B cell (primary cell): ENCODE results near the gene PRRT1. TPM values are rescaled to one million over a fixed set of nuclear protein-coding genes. Genes with fewer than 3 reads are reported as not detected.
A peak's percentile ranks its signal among the peaks of the same experiment; 100 is the strongest.

Source experiments
- ATAC-seq: fragments of 200-7000 bp; cut with Tn5 transposase; one replicate; pipeline ENCODE4 v1.10.0; 2021; ENCODE audit warnings: low read depth, mild to moderate bottlenecking, moderate number of reproducible peaks, moderate library complexity
- CTCF ChIA-PET: fragments of 350-600 bp; sonication (Branson Sonifier 250); formaldehyde crosslinking; loops from one replicate; lab custom pipeline; 2021; ENCODE audit warnings: antibody characterized with exemption, inconsistent platforms; lab: Charles Lee
- POLR2A ChIA-PET: fragments of 350-600 bp; sonication (Branson Sonifier 250); formaldehyde crosslinking; loops from one replicate; lab custom pipeline; 2021; ENCODE audit warnings: antibody characterized with exemption; lab: Charles Lee
- DNase-seq: peaks from one replicate; pipeline ENCODE4 v3.0.0; 2013
- H2AFZ ChIP-seq: 2 replicates; pipeline ENCODE4 v1.6.1; 2012; ENCODE audit warnings: mild to moderate bottlenecking, low read depth, low read length; ENCODE audit not compliant: insufficient read depth, poor library complexity, severe bottlenecking
- H3K27ac ChIP-seq, 2 donors: 1 replicate in 1 of 2; 2 replicates in 1 of 2; pipeline ENCODE4 v1.5.1; 2012 to 2013; ENCODE audit warnings: low read length in 2 of 2, mild to moderate bottlenecking in 2 of 2, moderate library complexity in 1 of 2
- H3K27me3 ChIP-seq, 4 experiments: fragments of 200-600 bp in 1 of 4; sonication (generic) in 1 of 4; replicated peaks in 1 of 4; 1 replicate in 2 of 4; 2 replicates in 2 of 4; pipeline versions ENCODE4 v1.6.1 to v1.7.0; 2013 to 2016; ENCODE audit warnings: low read length in 3 of 4, mild to moderate bottlenecking in 2 of 4, mixed read lengths in 1 of 4, moderate library complexity in 1 of 4; ENCODE audit not compliant: insufficient read depth in 4 of 4, control insufficient read depth in 3 of 4; ENCODE audit errors: control extremely low read depth in 1 of 4
- H3K36me3 ChIP-seq, 2 experiments: replicated peaks in 1 of 2; 1 replicate in 1 of 2; 2 replicates in 1 of 2; pipeline versions ENCODE4 v1.6.1 to v1.7.1; 2013; ENCODE audit warnings: low read length in 1 of 2; ENCODE audit not compliant: insufficient read depth in 2 of 2, control insufficient read depth in 1 of 2; ENCODE audit errors: control extremely low read depth in 1 of 2, extremely low read depth in 1 of 2
- H3K4me1 ChIP-seq, 2 donors: fragments of 200-600 bp in 1 of 2; sonication (generic) in 1 of 2; 1 replicate in 1 of 2; 2 replicates in 1 of 2; pipeline versions ENCODE4 v1.5.1 to v1.6.1; 2013 to 2017; ENCODE audit warnings: low read length in 2 of 2; ENCODE audit not compliant: control insufficient read depth in 2 of 2, insufficient read depth in 2 of 2
- H3K4me2 ChIP-seq: replicated peaks from 2 replicates; pipeline ENCODE3; 2012; ENCODE audit warnings: mild to moderate bottlenecking, low read depth, low read length; ENCODE audit not compliant: poor library complexity, severe bottlenecking
- H3K4me3 ChIP-seq, 5 experiments: fragments of 200-600 bp in 1 of 5; sonication (generic) in 1 of 5; 1 replicate in 3 of 5; 2 replicates in 2 of 5; pipeline versions ENCODE4 v1.5.1 to v1.7.0; 2011 to 2016; ENCODE audit warnings: low read length in 4 of 5, mild to moderate bottlenecking in 4 of 5, low read depth in 2 of 5, control low read depth in 1 of 5, moderate library complexity in 1 of 5; ENCODE audit not compliant: insufficient read depth in 1 of 5; ENCODE audit errors: control extremely low read depth in 1 of 5, extremely low read depth in 1 of 5
- H3K79me2 ChIP-seq: fragments of 200-600 bp; sonication (generic); one replicate; pipeline ENCODE4 v1.6.0; 2016; ENCODE audit warnings: low read length; ENCODE audit not compliant: control insufficient read depth, insufficient read depth
- H3K9ac ChIP-seq: fragments of 200-600 bp; sonication (generic); 2 replicates; pipeline ENCODE4 v1.6.1; 2017; ENCODE audit warnings: mild to moderate bottlenecking, low read length, moderate library complexity
- H3K9me3 ChIP-seq, 3 donors: one replicate each; pipeline versions ENCODE4 v1.6.1 to v1.7.1; 2013; ENCODE audit warnings: low read length in 2 of 3; ENCODE audit not compliant: control insufficient read depth in 2 of 3, insufficient read depth in 1 of 3; ENCODE audit errors: control extremely low read depth in 1 of 3
- H4K20me1 ChIP-seq: 2 replicates; pipeline ENCODE4 v1.6.0; 2012; ENCODE audit warnings: mild to moderate bottlenecking, low read length; ENCODE audit not compliant: insufficient read depth, control insufficient read depth, poor library complexity, severe bottlenecking
- H3K27ac Mint-ChIP-seq: one replicate; pipeline ENCODE4 v1.8.0; 2021; ENCODE audit warnings: mixed read lengths
- H3K27me3 Mint-ChIP-seq: one replicate; pipeline ENCODE4 v1.8.0; 2021; ENCODE audit warnings: mixed read lengths
- H3K4me1 Mint-ChIP-seq: one replicate; pipeline ENCODE4 v1.8.0; 2021; ENCODE audit warnings: mixed read lengths
- H3K4me3 Mint-ChIP-seq: one replicate; pipeline ENCODE4 v1.8.0; 2021; ENCODE audit warnings: mixed read lengths
- H3K9me3 Mint-ChIP-seq: one replicate; pipeline ENCODE4 v1.8.0; 2022; ENCODE audit warnings: mixed read lengths; ENCODE audit not compliant: insufficient read depth
- EZH2 ChIP-seq: IDR thresholded peaks from 2 replicates; pipeline ENCODE4 v1.6.1; 2012; ENCODE audit warnings: borderline replicate concordance, low read depth, mild to moderate bottlenecking, moderate library complexity, low read length; ENCODE audit not compliant: insufficient read depth, poor library complexity, severe bottlenecking
- WGBS: methylation state at CpG from one replicate; pipeline ENCODE4 v1.1.5; 2013; ENCODE audit warnings: missing lambda C conversion rate; ENCODE audit not compliant: insufficient coverage; 5-methylcytosine and 5-hydroxymethylcytosine counted together
- intact Hi-C: fragments of 100-400 bp; cut with micrococcal nuclease; formaldehyde crosslinking; loops from one replicate; pipeline ENCODE4 v1.10.0; 2022
- polyA plus RNA-seq: library from polyadenylated mRNA; depleted of rRNA; stranded (reverse); fragments of >200 nt; gene quantifications from 2 replicates; pipeline ENCODE4 v1.2.3, GENCODE V29; 2012
- total RNA-seq, 2 donors: library from RNA; stranded (reverse); fragments of 120-200 nt in 1 of 2; gene quantifications; 1 replicate in 1 of 2; 2 replicates in 1 of 2; pipeline versions ENCODE4 v1.2.3 to v1.2.4, GENCODE V29; 2013 to 2022
- TF ChIP-seq, protein P1 (sequence below): fragments of 200-600 bp; IDR thresholded peaks from one replicate; pipeline ENCODE4 v1.8.0; 2022; ENCODE audit warnings: antibody characterized with exemption, mild to moderate bottlenecking

The PRRT1 gene
- total and polyA plus RNA-seq, 2 donors (not counting 1 experiment from before 2014, with no cell fraction given), result not detected

DNA sequence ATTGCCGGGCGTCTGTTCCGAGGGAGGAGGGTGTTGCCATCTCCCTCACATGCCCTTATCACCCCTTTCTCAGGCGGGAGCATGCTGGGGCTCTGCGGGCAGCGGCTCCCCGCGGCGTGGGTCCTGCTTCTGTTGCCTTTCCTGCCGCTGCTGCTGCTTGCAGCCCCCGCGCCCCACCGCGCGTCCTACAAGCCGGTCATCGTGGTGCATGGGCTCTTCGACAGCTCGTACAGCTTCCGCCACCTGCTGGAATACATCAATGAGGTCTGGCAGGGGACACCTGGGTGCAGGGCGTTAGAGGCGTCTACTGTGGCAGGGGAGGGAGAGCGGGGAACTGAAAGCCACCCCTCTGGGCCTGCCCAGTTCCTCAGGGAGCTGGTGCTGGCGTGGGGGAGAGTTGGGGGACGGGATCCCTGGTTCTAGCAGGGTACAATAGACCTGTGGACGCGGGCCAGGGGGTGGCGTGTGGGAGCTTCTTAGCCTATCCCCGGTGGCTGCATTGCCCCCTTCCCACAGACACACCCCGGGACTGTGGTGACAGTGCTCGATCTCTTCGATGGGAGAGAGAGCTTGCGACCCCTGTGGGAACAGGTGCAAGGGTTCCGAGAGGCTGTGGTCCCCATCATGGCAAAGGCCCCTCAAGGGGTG is 2.9 kb upstream of the PRRT1 start:
- intact Hi-C loops, result loop anchor here (1.0 to 10.0 kb wide), 7 partner anchors 24 to 608 kb away; partner anchors contain the start of genes ATP6V1G2, FKBPL, NFKBIL1 and RNF5
- Mint-ChIP-seq H3K4me3 (peak overlapping the region; percentile 99), H3K9me3 (no peaks in the 10 kb centered on the region), H3K27ac (peak overlapping the region; percentile 58), H3K27me3 (peaks cover 30% of the 10 kb centered on the region), H3K4me1 (peaks cover 44% of the 10 kb centered on the region)
- TF ChIP-seq EZH2, result no peak
- TF ChIP-seq, protein P1, sequence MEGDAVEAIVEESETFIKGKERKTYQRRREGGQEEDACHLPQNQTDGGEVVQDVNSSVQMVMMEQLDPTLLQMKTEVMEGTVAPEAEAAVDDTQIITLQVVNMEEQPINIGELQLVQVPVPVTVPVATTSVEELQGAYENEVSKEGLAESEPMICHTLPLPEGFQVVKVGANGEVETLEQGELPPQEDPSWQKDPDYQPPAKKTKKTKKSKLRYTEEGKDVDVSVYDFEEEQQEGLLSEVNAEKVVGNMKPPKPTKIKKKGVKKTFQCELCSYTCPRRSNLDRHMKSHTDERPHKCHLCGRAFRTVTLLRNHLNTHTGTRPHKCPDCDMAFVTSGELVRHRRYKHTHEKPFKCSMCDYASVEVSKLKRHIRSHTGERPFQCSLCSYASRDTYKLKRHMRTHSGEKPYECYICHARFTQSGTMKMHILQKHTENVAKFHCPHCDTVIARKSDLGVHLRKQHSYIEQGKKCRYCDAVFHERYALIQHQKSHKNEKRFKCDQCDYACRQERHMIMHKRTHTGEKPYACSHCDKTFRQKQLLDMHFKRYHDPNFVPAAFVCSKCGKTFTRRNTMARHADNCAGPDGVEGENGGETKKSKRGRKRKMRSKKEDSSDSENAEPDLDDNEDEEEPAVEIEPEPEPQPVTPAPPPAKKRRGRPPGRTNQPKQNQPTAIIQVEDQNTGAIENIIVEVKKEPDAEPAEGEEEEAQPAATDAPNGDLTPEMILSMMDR, result peak; percentile 64
- no peaks in the 10 kb centered on the region for H4K20me1 ChIP-seq
- H3K4me2 ChIP-seq, result peak overlapping the region; percentile 89
- peaks cover 0 to 4% (median 0%) of the 10 kb centered on the region in 3 donors for H3K9me3 ChIP-seq
- peak; percentile 86 for DNase-seq
- H3K9ac ChIP-seq, result peak overlapping the region; percentile 69
- peaks cover 0 to 46% (median 15%) of the 10 kb centered on the region in 4 experiments for H3K27me3 ChIP-seq
- ChIA-PET CTCF (interaction anchor here (0.6 to 1.3 kb wide), 10 partner anchors 21 to 713 kb away, joined by 3 to 11 read pairs (median 4); partner anchors contain the start of genes AGPAT1, FKBPL and GPSM3), POLR2A (interaction anchor here (1.0 to 1.3 kb wide), 2 partner anchors 23 to 35 kb away, joined by 3 to 6 read pairs; partner anchors contain the start of gene PBX2)
- H3K27ac ChIP-seq, result no peak overlapping the region
- H3K36me3 ChIP-seq, result no peaks in the 10 kb centered on the region
- 2% methylated on average over 23 of the region's 34 CpGs for WGBS
- peak overlapping the region; percentile 81 for H2AFZ ChIP-seq
- no peaks in the 10 kb centered on the region for H3K79me2 ChIP-seq
- H3K4me3 ChIP-seq, result peak overlapping the region; percentile 59 to 75 (median 68)
- H3K4me1 ChIP-seq, result peaks cover 19 to 27% of the 10 kb centered on the region in 2 donors
- peak; percentile 87 for ATAC-seq
